SJCRH30 (cell line): Measurements from ENCODE around the gene APC2. TPM values are rescaled to one million over a fixed set of nuclear protein-coding genes. Genes with fewer than 3 reads are reported as not detected.
"Not testable (repeated sequence)": the region's sequence is repeated elsewhere in the genome, so short reads cannot be mapped to it uniquely, and the experiment has no call there.

Experiments used
- DNase-seq, 2 experiments: peaks; one replicate each; pipeline ENCODE4 v3.0.0-alpha.2; 2015 to 2020
- H3K27ac ChIP-seq: fragments of 250-450 bp; sonication (Bioruptor Pico); 2 replicates; pipeline ENCODE4 v1.5.1; 2020; ENCODE audit warnings: mild to moderate bottlenecking, moderate library complexity
- H3K27me3 ChIP-seq: fragments of 250-450 bp; sonication (Bioruptor Pico); 2 replicates; pipeline ENCODE4 v1.5.1; 2020; ENCODE audit warnings: mild to moderate bottlenecking, moderate library complexity
- H3K36me3 ChIP-seq: fragments of 250-450 bp; sonication (Bioruptor Pico); 2 replicates; pipeline ENCODE4 v1.5.1; 2020; ENCODE audit warnings: mild to moderate bottlenecking, moderate library complexity
- H3K4me1 ChIP-seq: fragments of 250-450 bp; sonication (Bioruptor Pico); 2 replicates; pipeline ENCODE4 v1.5.1; 2020; ENCODE audit warnings: mild to moderate bottlenecking, moderate library complexity
- H3K4me3 ChIP-seq: fragments of 250-450 bp; sonication (Bioruptor Pico); 2 replicates; pipeline ENCODE4 v1.5.1; 2020; ENCODE audit warnings: mild to moderate bottlenecking, moderate library complexity
- H3K9me3 ChIP-seq: fragments of 250-450 bp; sonication (Bioruptor Pico); replicated peaks from 2 replicates; pipeline ENCODE4 v1.5.1; 2020; ENCODE audit warnings: mild to moderate bottlenecking, moderate library complexity
- total RNA-seq: library from RNA; depleted of rRNA; stranded (reverse); fragments of >200 nt; shearing (Covaris generic); gene quantifications from 2 replicates; pipeline ENCODE4 v1.2.3, GENCODE V29; 2014

APC2 gene
- total RNA-seq, 1 experiment from 2014 or later, result 0.24 TPM

DNA sequence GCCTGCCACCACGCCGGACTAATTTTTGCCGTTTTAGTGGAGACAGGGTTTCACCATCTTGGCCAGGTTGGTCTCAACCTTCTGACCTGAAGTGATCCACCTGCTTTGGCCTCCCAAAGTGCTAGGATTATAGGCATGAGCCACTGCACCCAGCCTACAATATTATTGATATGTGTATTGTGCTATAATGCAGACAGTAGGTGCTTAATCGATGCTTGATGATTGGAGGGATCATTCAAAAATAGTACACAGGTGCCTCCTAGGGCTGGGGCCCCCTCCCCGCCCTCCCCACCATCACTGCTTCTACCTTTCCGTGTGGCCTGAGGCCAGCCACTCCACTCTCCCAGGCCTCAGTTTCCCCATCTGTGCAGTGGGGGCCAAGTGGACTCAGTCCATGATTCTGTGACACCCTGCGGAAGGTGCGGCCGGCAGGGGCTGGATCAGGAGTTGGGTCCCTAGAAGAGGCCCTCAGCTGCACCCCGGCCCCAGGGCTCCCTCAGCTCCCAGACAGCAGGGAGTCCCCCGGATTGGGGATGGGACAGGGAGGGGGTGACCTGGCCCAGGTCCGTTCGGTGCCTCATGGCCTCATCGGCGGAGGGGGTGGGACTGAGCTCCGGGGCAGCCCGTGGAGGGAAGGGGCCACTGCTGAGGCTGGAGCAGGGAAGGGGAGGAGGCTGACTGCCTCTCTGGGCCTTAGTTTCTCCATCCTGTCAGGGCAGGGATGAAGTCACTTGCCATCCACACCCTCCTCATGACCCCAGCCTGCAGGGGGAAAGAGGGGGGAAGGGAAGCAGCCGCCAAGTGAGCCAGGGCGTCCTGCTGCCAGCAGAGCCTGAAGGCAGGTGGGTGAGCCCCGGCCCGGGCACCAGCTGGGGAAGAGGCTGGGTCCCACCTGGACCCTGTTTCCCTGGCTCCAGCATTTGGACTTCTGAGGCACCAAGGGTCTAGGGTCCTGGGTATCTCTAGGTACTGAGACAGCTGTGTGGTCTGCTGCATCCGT lies 61.7 kb downstream of the APC2 start:
- DNase-seq, result no peak
- no peaks in the 10 kb centered on the region for H3K36me3 ChIP-seq
- peaks cover 17% of the 10 kb centered on the region; the same call in 1 of the 2 replicates for H3K4me1 ChIP-seq
- H3K27me3 ChIP-seq, result no peaks in the 10 kb centered on the region
- H3K27ac ChIP-seq, result no peak overlapping the region
- no peaks in the 10 kb centered on the region for H3K9me3 ChIP-seq
- H3K4me3 ChIP-seq, result no peak overlapping the region

DNA sequence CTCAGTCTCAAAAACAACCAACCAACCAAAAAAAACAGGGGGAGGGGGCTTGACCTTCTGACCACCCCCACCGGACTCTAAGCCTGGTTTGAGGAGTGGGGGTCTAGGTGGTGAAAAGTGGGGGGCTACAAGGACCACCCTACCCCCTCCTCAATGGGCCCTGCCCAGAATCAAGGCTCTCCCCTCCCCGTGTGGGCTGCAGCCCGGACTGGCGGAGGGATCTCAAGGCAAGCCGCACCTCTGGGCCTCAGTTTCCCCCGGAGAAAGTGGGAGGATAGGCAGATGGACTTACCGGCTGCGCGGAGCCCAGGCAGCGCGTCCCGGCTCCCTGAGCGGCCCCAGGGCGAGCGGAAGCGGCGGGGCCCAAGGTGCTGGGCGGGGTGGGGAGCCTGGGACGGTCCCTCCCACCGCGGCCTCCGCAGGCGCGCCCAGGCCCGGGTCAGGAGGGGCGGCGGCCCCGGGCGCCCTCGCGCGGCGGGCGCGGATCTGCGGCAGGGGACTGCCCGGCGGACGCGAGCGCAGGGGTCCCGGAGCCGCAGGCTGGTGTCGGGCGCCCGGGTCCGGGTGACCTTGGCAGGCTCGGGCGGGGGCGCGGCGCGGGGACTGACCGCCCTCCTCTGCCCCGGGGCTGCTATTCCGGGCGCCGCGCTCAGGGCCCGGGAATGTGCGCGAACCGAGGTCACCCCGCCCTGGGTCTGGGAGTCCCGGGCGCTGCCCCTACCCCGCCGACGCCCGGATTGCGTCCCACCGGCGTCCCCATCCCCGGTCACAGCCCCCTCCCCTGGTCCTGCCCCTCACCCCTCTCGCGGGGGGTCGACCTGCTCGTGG lies 63.0 kb downstream of the APC2 start, which contains the start of gene ADAMTSL5:
TSS of gene ADAMTSL5 (minus strand) at position 349 of the 828 bp plus-strand sequence. CDS start 2,076 bp downstream, outside the sequence.
- no peaks in the 10 kb centered on the region for H3K36me3 ChIP-seq
- peak within 1 kb of the TSS; percentile 56 for H3K4me3 ChIP-seq
- DNase-seq, result peak; percentile 57 to 69
- no peaks in the 10 kb centered on the region for H3K9me3 ChIP-seq
- no peak within 1 kb of the TSS; the same call in 1 of the 2 replicates for H3K27ac ChIP-seq
- H3K27me3 ChIP-seq, result no peaks in the 10 kb centered on the region
- H3K4me1 ChIP-seq, result peaks cover 17% of the 10 kb centered on the region; the same call in 1 of the 2 replicates

DNA sequence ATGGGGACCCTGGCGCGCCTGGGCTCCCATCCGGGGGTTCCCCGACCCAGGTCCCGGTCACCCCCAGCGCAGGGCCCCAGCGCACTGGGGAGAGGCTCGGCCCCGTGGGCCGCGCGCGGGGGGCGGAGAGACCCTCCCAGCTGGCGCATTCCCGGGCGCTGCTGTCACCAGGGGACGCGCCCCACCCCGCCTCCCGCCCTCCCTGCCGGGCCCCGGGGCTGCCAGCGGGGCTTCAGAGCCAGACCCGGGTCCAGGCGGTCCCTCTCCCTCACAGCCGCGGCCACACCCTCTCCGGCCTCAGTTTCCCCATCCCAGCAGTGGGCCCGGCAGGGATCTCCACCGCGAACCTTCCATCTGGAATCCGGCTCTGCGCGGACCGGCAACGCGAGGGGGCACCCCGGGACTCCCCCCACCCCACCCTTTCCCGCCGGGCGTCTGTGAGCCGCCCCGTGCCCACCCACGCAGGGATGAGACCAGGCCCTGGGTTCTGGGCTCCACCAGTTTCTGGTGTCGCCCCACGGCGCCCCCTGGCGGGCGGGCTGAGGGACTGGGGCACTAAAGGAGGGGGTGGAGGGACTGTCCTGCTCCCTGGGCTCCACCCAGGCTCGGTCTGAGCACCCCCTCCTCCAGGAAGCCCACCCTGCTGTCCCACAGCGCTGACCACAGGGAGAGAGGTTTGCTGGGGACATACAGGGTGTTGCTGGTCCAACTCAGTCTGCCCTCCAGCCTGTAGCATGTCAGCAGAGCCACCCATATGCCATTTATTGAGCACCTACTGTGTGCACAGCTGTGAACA lies 63.8 kb downstream of the APC2 start:
- Histone ChIP-seq H3K27me3 (no peaks in the 10 kb centered on the region), H3K27ac (no peak overlapping the region; the same call in 1 of the 2 replicates), H3K4me1 (peaks cover 17% of the 10 kb centered on the region; the same call in 1 of the 2 replicates), H3K4me3 (peak overlapping the region; percentile 56), H3K9me3 (no peaks in the 10 kb centered on the region), H3K36me3 (no peaks in the 10 kb centered on the region)
- DNase-seq, result peak; percentile 61 to 62

DNA sequence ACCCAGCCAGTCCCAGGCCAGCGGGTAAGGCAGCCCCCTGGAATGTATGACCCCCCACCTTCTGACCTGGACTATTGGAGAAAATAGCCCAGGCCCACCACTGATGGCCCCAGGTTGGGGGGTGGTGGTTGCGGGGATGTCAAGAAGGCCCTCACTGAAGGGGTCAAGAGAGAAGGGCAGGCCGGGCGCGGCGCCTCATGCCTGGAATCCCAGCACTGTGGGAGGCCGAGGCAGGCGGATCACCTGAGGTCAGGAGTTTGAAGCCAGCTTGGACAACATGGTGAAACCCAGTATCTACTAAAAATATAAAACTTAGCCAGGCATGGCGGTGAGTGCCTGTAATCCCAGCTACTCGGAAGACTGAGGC lies 64.4 kb downstream of the APC2 start:
- Histone ChIP-seq H3K4me3 (no peak overlapping the region), H3K27me3 (no peaks in the 10 kb centered on the region), H3K9me3 (no peaks in the 10 kb centered on the region), H3K4me1 (peaks cover 17% of the 10 kb centered on the region; the same call in 1 of the 2 replicates), H3K36me3 (no peaks in the 10 kb centered on the region), H3K27ac (no peak overlapping the region)
- no peak for DNase-seq

DNA sequence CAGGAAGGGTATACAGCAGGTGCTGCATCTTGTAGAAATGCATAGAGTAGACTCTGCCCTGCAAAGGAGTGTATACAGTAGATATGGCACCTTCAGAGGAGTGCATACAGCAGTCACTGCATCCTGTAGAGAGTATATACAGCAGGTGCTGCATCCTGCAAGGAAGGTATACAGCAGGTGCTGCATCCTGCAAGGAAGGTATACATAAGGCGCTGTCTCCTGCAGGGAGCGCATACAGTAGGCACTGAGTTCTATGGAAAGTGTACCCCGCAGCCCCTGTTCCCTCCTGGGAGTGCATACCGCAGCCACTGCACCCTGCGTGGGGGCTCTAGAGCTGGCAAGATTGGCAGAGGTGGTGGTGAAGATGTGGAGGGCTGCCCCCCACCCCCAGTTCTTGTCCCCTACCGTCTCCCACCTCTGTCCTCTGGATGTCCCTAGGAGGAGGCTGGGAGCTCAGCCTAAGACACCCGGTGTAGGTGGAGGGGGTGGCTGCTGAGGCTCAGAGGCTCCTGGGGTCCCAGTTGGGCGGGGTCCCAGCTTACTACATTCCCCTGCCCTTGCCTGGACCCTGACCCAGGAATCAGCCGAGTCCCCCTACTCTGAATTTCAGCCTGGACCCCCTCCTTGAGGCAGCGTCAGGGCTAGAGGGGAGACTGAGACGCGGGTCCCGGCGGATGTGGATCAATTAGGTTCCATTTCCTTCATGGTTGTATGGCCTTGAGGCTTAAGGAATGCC lies 65.2 kb downstream of the APC2 start:
- DNase-seq, result no peak
- Histone ChIP-seq H3K4me3 (no peak overlapping the region), H3K27me3 (no peaks in the 10 kb centered on the region), H3K36me3 (no peaks in the 10 kb centered on the region), H3K27ac (no peak overlapping the region), H3K4me1 (peaks cover 15% of the 10 kb centered on the region; the same call in 1 of the 2 replicates), H3K9me3 (no peaks in the 10 kb centered on the region)

DNA sequence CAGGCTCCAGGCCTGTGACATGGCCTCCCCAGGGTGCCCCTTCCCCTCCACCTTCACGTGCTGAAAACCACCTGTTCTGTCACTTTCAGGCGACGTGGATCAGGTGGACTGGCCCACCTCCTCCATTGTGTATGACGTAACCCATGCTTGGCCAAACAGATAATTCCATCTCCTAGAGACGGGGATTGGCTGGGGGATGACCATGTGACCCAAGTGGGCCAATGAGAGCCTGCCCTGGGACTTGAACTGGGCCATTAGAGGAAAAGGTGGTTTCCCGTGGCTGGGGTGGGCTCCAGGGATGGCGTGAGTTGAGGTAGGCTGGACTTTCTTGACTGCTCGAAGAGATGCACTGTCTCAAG lies 66.5 kb downstream of the APC2 start:
- peaks cover 6% of the 10 kb centered on the region; the same call in 1 of the 2 replicates for H3K4me1 ChIP-seq
- H3K36me3 ChIP-seq, result no peaks in the 10 kb centered on the region
- H3K4me3 ChIP-seq, result no peak overlapping the region
- H3K27ac ChIP-seq, result no peak overlapping the region
- peak in 1 of 2 experiments; percentile 45 for DNase-seq
- no peaks in the 10 kb centered on the region for H3K27me3 ChIP-seq
- no peaks in the 10 kb centered on the region for H3K9me3 ChIP-seq

DNA sequence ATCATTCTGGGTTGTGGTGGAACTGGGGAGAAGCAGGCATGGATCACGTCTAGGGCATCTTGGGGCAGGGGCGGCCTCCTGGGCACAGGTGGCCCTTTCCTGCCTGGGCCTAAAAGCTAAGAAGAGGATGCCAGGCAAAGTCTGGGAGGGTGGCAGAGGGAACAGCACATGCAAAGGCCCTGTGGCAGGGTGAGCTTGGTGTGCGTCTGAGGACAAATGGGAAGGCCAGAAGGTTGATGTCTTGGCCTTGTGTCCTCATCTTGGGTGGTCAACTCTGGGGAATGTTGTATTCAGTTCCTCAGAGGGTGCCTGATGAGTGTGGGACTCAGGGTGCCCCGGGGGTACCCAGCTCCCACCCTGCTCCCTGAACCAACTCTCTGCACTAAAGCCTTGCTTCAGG lies 68.5 kb downstream of the APC2 start:
- Histone ChIP-seq H3K9me3 (no peaks in the 10 kb centered on the region), H3K27me3 (no peaks in the 10 kb centered on the region; the same call in 1 of the 2 replicates), H3K4me1 (no peaks in the 10 kb centered on the region), H3K36me3 (no peaks in the 10 kb centered on the region), H3K27ac (no peak overlapping the region), H3K4me3 (no peak overlapping the region)
- DNase-seq, result no peak

DNA sequence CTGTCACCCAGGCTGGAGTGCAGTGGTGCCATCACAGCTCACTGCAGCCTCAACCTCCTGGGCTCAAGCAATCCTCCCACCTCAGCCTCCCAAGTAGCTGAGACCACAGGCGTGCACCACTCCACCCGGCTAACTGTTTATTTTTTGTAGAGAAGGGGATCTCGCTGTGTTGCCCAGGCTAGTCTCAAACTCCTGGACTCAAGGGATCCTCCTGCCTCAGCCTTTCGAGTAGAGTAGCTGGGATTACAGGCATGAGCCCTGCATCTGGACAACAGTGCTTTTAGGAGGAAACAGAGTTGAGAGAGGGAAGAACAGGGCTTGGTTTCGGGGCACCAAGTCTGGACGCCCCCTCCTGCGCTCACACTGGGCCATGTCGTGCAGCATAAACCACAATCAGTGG lies 69.9 kb downstream of the APC2 start:
- H3K4me3 ChIP-seq, H3K9me3 ChIP-seq, H3K27me3 ChIP-seq, H3K36me3 ChIP-seq, DNase-seq, H3K27ac ChIP-seq, H3K4me1 ChIP-seq: not testable (repeated sequence)

DNA sequence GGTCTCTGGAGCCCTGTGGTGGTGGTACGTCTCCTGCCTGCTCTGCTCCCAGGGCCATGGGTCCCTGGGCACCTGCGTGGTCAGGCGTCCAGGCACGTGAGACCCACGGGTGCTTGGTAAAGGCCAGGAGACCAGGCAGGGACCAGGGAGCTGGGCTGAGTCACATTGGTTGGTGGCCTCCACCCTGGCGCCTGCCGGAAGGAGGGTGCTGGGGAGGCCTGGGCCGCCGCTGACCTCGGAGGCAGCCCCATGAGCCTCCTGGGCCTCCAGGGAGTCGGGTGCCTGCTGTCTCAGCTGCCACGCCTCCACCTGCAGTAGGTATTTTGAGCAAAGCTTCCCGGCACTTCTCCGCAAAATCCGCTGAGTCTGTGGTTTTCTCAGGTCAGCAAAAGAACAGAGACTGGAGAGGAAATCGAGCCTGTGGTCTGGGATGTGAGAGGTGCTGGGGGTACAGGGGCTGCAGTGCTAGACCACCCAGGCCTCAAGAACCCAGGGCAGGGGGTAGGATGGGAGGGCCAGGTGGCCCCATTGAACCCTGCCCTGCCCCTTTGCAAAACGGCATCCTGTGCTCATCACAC lies 70.4 kb downstream of the APC2 start:
- DNase-seq, result no peak
- no peaks in the 10 kb centered on the region; the same call in 1 of the 2 replicates for H3K27me3 ChIP-seq
- H3K27ac ChIP-seq, result no peak overlapping the region

DNA sequence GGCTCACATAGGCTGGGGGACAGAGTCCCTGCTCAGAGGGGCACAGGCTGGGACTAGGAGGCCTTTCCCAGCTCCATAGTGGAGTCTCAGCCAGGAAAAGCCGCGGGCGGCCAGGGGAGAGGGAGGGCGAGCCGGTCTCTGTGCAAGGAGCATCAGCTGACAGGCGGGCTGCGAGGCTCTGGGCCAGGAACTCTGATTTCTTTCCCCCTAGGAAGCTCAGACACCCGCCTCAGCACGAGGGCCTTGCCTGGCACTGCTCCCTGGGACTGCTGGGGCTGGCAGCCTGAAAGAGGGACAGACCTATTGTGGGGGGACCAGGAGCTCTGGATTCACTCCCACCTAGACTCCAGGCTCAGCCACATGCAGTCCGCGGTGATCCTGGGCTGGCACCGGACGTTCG lies 71.7 kb downstream of the APC2 start:
- Histone ChIP-seq H3K9me3 (no peaks in the 10 kb centered on the region), H3K4me1 (no peaks in the 10 kb centered on the region), H3K36me3 (no peaks in the 10 kb centered on the region), H3K27me3 (no peaks in the 10 kb centered on the region; the same call in 1 of the 2 replicates), H3K4me3 (no peak overlapping the region), H3K27ac (no peak overlapping the region)
- DNase-seq, result peak in 1 of 2 experiments; percentile 22

More for the DNA sequence above, 70.4 kb downstream of the APC2 start:
- H3K4me1 ChIP-seq, result no peaks in the 10 kb centered on the region
- H3K9me3 ChIP-seq, result no peaks in the 10 kb centered on the region
- no peaks in the 10 kb centered on the region for H3K36me3 ChIP-seq
- no peak overlapping the region for H3K4me3 ChIP-seq

DNA sequence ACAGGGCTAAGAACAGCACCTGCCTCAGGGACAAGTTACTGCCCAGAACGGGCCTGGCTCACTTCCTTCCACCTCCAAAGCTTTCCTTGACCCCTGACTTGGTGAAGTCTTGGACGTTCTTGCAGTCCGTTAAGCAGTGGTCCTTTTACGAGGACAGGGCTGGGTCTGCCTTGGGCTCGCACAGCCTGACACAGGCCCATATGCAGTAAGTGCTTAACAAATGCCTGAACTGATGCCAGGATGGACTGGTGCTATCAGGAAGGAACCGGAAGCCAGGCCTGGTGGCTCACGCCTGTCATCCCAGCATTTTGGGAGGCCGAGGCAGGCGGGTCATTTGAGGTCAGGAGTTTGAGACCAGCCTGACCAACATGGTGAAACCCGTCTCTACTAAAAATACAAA lies 72.1 kb downstream of the APC2 start:
- no peak for DNase-seq
- Histone ChIP-seq H3K4me3 (no peak overlapping the region), H3K27me3 (no peaks in the 10 kb centered on the region; the same call in 1 of the 2 replicates), H3K9me3 (no peaks in the 10 kb centered on the region), H3K27ac (no peak overlapping the region), H3K4me1 (no peaks in the 10 kb centered on the region), H3K36me3 (no peaks in the 10 kb centered on the region)

DNA sequence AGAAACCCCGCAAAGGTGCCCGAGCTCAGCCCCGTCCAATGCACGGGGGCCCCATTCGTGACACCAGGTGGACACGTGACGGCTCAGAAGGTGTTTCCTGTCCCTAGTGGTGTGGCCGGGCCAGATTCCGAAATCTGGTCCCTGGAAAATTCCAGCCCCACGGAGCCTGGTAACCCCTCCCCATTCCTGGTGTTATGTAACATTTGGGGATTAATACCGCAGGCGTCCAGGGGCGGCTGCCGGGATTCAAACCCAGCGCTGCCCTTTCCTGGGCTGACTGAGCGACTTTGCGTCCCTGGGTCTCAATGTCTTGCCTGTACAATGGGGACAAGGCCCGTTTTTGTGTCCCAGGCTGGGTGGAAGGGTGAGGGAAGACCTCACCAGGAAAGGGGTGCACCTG lies 72.9 kb downstream of the APC2 start:
- Histone ChIP-seq H3K36me3 (no peaks in the 10 kb centered on the region), H3K9me3 (no peaks in the 10 kb centered on the region), H3K4me3 (no peak overlapping the region), H3K4me1 (no peaks in the 10 kb centered on the region), H3K27ac (no peak overlapping the region), H3K27me3 (no peaks in the 10 kb centered on the region; the same call in 1 of the 2 replicates)
- no peak for DNase-seq
